GM12874 (cell line): ENCODE results near the gene LRP2BP.

Source experiments
- CTCF ChIP-seq: IDR thresholded peaks from 2 replicates; pipeline ENCODE4 v1.5.1; 2011; ENCODE audit warnings: low read depth, mild to moderate bottlenecking, control low read depth, low read length, moderate library complexity; ENCODE audit not compliant: insufficient read depth

The LRP2BP gene

GRCh38 chr4:185392156-185392555, 3.6 kb downstream of the LRP2BP start:
- TF ChIP-seq CTCF = no peak

DNA sequence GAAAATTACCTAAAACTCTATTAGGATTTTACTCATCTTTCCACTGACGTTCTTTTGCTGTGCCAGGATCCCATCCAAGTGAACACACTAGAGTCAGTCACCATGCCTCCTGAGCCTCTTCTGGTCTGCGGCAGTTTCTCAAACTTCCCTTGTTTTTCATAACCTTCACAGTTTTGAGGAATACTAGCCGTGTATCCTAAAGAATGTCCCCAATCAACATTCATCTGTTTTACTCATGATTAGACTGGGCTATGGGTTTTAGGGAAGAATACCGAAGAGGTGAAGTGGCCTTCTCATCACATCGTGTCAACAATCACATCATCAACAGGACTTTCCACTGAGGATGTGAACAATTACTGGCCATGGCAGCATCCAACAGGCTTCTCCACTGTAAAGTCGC, 4.8 kb downstream of the LRP2BP start:
- TF ChIP-seq CTCF = no peak

DNA sequence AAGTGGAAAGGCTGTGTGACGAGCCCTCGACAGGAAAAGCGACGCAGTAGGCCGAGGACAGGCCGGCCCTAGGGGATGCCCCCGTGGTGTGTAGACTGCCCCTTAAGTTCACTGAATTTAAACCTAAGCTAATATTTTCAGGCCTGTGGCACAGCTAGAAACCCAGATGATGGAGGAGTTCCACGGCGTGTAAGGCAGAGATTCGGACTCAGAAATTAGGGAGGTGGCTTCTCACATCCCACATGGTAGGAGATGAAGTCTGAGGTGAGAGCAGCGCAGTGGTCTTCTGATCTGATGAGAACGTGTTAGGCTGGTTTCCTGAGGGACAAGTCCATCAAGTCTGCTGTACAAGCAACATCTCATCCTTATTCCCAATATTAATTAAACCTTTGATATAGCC, 7.8 kb downstream of the LRP2BP start:
- TF ChIP-seq CTCF = no peak

- TF ChIP-seq CTCF = no peak
These were observed 10.8 kb downstream of the LRP2BP start for GRCh38 chr4:185384930-185385331.

DNA sequence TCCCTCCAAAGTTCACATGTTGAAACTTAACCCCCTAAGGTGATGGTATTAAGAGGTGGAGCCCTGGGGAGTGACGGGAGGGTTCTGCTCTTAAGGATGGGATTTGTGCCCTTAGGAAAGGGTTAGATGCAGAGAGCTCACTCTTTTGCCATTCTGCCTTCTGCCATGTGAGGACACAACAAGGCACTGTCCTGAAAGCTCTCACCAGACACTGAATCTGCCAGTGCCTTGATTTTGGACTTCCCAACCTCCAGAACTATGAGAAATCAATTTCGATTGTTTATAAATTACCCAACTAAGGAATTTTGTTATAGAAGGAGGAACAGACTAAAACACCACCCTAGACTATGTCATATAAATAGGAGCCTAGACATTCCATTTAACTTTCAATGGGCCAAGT, 11.7 kb downstream of the LRP2BP start:
- TF ChIP-seq CTCF = no peak

DNA sequence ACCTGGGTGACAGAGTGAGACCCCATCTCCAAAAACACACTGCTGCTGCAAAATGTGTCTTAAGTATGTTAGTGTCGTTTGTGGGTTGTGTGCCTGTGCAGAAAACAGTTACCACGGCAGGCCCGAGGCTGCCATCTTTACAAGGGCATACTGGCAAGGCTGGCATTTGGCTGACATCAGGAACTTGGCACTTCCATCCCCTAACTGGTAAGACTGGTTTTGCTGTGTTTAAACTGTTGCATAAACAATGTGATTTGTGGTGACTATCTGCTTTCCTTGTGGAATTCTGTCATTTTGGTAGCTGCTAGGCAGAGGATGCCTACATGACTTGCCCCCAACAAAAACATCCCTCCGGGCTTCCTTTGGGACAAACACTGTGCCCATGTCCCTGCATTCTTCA, 12.3 kb downstream of the LRP2BP start:
- no peak for TF ChIP-seq CTCF

GRCh38 chr4:185382754-185383153, 13.0 kb downstream of the LRP2BP start:
- no peak for TF ChIP-seq CTCF
